GM12891 (cell line): ENCODE data around the gene CALY.
A peak's percentile ranks its signal among the peaks of the same experiment; 100 is the strongest.

Source experiments
- DNase-seq: peaks from one replicate; pipeline ENCODE4 v3.0.0; 2011; ENCODE audit warnings: low spot score; ENCODE audit not compliant: insufficient read length
- FAIRE-seq: peaks from 2 replicates; lab custom pipeline; 2011; peaks lifted over from hg19 to GRCh38; lab: Jason Lieb, UNC
- PAX5 ChIP-seq: IDR thresholded peaks from 2 replicates; pipeline ENCODE4 v1.6.1; 2011; ENCODE audit warnings: low read length, moderate library complexity, mild to moderate bottlenecking; ENCODE audit not compliant: insufficient read depth, severe bottlenecking
- POLR2A ChIP-seq: IDR thresholded peaks from 2 replicates; pipeline ENCODE4 v1.6.1; 2011; ENCODE audit warnings: low read depth, low read length, control low read depth
- POLR2AphosphoS5 ChIP-seq: IDR thresholded peaks from 2 replicates; pipeline ENCODE4 v1.6.1; 2011; ENCODE audit warnings: low read depth, low read length, control low read depth
- POU2F2 ChIP-seq: IDR thresholded peaks from 2 replicates; pipeline ENCODE4 v1.6.1; 2011; ENCODE audit warnings: low read depth, mild to moderate bottlenecking, control low read depth, low read length, moderate library complexity
- SPI1 ChIP-seq: IDR thresholded peaks from 2 replicates; pipeline ENCODE4 v1.6.1; 2011; ENCODE audit warnings: low read depth, low read length, control low read depth
- TAF1 ChIP-seq: IDR thresholded peaks from 2 replicates; pipeline ENCODE4 v1.6.1; 2011; ENCODE audit warnings: low read depth, low read length, control low read depth

Gene CALY

DNA sequence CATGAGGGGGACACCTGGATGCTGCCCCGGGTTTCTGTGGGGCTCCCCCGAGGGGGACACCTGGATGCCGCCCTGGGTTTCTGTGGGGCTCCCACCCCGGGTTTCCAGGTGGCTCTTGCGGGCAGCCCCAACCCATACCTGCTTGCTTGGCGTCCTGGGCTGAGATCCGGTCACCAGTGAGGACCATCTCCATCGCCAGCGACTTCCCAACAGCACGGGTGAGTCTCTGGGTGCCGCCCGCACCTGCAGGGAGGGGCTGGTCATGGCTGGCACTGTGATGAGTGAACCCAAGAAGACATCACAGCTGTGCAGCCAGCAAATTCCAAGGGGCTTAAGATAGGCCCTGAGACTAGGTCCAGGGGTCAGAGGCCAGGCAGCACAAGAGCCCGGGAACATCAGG is 30.1 kb upstream of the CALY start:
- TF ChIP-seq POLR2A, result no peak
- no peak for TF ChIP-seq POU2F2
- no peak for TF ChIP-seq PAX5
- no peak for TF ChIP-seq SPI1
- TF ChIP-seq POLR2AphosphoS5, result no peak
- no peak for TF ChIP-seq TAF1
- DNase-seq (no peak), FAIRE-seq (no peak)

DNA sequence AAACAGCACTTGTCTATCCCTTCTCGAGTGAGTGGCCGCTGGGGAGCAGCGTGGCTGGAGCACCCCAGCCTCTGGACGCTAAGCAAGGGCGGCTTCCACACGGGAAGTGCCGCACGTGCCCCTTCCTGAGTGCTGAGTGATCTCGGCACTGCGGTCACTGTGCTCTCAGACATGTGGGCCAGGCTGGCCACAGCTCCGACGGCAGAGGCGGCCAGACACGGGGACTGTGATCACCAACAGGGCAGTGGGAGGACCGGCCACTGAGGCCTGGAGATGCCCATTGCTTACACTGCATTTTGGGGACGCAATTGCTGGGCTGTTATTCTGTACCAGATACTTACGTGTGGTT is 29.4 kb upstream of the CALY start:
- TF ChIP-seq PAX5, result no peak
- no peak for TF ChIP-seq SPI1
- TF ChIP-seq TAF1, result no peak
- no peak for TF ChIP-seq POU2F2
- DNase-seq (no peak), FAIRE-seq (no peak)

- TF ChIP-seq PAX5 (no peak), TAF1 (no peak), POLR2A (no peak), SPI1 (no peak), POLR2AphosphoS5 (no peak), POU2F2 (no peak)
- FAIRE-seq (no peak), DNase-seq (no peak)
These were observed 28.9 kb upstream of the CALY start for GRCh38 chr10:133365461-133366129.

GRCh38 chr10:133364645-133365431 is 28.1 kb upstream of the CALY start:
- no peak for TF ChIP-seq POLR2A
- TF ChIP-seq POU2F2, result no peak
- no peak for TF ChIP-seq PAX5
- no peak for TF ChIP-seq TAF1
- TF ChIP-seq SPI1, result no peak
- TF ChIP-seq POLR2AphosphoS5, result no peak
- no peak for DNase-seq
- no peak for FAIRE-seq

GRCh38 chr10:133362846-133363245 is 26.1 kb upstream of the CALY start:
- TF ChIP-seq POLR2AphosphoS5, result no peak
- TF ChIP-seq PAX5, result no peak
- no peak for TF ChIP-seq TAF1
- no peak for TF ChIP-seq SPI1
- TF ChIP-seq POU2F2, result no peak
- TF ChIP-seq POLR2A, result no peak
- DNase-seq, result no peak
- FAIRE-seq, result no peak

DNA sequence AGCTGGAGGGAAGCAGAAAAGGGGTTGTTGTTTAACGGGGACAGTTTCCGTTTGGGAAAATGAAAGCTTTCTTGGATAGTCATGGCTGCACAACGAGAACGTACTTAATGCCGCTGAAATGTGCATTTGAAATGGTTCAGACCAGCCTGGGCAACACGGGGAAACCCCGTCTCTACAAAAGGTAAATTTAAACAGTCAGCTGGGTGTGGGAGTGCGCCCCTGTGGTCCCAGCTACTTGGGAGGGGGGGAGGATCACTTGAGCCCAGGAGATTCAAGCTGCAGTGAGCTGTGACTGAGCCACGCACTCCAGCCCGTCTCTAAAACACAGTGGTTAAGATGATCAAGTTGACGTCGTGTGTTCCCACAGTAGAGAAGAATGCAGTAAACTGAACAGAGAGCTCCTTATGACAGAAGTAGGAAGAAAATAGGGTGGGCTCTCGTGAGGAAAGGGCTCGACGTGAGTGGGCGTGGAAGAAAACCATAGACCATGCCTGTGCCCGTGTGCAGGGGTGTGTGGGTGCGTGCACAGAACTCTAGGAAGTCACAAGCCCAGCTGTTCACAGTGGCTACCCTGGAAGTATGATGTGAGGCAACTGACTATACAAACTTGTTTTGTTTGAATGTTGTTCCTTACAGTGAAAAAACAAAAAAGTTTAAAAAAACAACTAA is 25.2 kb upstream of the CALY start:
- DNase-seq, result no peak
- FAIRE-seq, result peak; percentile 91
- TF ChIP-seq POLR2A, result peak; percentile 19; the same call in 1 of the 2 replicates
- TF ChIP-seq POLR2AphosphoS5, result no peak
- 0 out of 2 replicates have a peak, but pooled peaks have one; percentile 13 for TF ChIP-seq POU2F2

GRCh38 chr10:133361227-133361626 is 24.5 kb upstream of the CALY start:
- DNase-seq, result no peak
- FAIRE-seq, result peak; percentile 26
- TF ChIP-seq POLR2A (no peak), TAF1 (no peak), SPI1 (no peak), PAX5 (no peak), POLR2AphosphoS5 (no peak), POU2F2 (no peak)

DNA sequence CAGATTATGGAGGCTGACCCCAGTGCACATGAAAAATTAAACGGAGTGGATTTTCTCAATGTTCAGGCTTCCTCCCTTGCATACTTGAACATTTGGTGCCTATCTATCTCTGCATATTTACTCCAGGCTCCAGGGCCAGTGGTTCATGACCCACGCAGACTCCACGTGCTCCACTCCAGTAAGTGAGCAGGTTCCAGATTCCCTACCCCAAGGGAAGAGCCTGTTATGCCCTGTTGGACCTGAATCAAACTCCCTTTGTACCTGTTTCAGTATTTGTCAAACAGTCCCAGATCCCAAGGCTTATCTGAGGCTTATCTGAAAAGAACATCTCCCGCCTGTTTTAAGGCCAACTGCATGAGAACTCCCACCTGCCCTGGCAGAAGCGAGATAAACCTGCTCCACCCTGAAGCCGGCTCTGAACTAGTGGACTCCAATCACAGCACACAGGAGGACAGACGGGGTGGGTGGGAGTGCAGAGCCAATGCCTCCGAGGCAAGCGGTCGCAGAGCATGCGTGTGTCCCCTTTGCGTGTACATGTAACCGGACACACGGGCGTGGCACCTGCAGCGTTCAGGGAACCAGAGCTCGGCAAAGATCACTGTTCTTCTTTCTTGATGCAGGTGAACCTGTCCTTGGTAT is 23.4 kb upstream of the CALY start:
- no peak for DNase-seq
- no peak for TF ChIP-seq PAX5
- no peak for TF ChIP-seq POLR2A
- no peak for TF ChIP-seq SPI1
- TF ChIP-seq POU2F2, result no peak
- no peak for TF ChIP-seq TAF1
- TF ChIP-seq POLR2AphosphoS5, result no peak
- no peak for FAIRE-seq

DNA sequence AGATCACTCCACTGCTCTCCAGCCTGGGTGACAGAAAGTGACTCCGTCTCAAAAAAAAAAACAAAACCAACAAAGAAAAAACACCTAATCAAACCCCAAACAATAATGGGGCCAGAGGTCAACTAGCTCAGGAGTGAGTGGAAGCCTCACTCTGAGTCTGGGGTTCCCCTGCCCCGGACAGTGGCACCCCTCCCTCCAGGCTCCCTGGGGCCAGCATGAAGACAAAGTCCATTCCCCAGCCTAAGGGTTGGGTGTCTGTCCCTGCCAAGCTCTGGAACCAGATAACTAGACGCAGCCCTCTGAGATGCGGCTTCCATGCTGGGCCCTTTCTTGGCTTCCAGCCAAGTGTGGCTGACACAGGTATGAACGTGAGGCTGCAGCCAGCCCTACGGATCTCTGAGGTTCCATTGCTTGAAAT is 22.9 kb upstream of the CALY start:
- no peak for DNase-seq
- FAIRE-seq, result no peak
- no peak for TF ChIP-seq TAF1
- TF ChIP-seq PAX5, result no peak
- no peak for TF ChIP-seq POU2F2
- TF ChIP-seq POLR2AphosphoS5, result no peak
- TF ChIP-seq POLR2A, result no peak
- no peak for TF ChIP-seq SPI1
